ENCODE results near the gene KRT25. TPM values are rescaled to one million over a fixed set of nuclear protein-coding genes. Genes with fewer than 3 reads are reported as not detected.
A peak's percentile ranks its signal among the peaks of the same experiment; 100 is the strongest.

Gene KRT25
- not detected in 2 replicates for total RNA-seq
- total RNA-seq (2013): not detected
- polyA plus RNA-seq: not detected in 2 replicates
- not detected in 2 replicates for polyA minus RNA-seq

GRCh38 chr17:40755231-40755630 lies at the start of gene KRT25:
Gene KRT25, minus strand, starts transcription at chr17:40755331. Its CDS starts 60 bp downstream, at chr17:40755271.
- no peak within 1 kb of the TSS for H3K4me3 Mint-ChIP-seq
- Histone ChIP-seq H3K9ac (ENCODE audit: low read length) (no peak within 1 kb of the TSS), H3K36me3 (replicated peaks in 1 of 2; ENCODE audit: control extremely low read depth in 1 of 2, control insufficient read depth in 1 of 2, extremely low read depth in 1 of 2, insufficient read depth in 2 of 2, low read length in 1 of 2) (no peaks in the 10 kb centered on the region), H3K27ac (ENCODE audit: low read length in 2 of 2) (no peak within 1 kb of the TSS), H3K9me3 (ENCODE audit: control extremely low read depth in 1 of 3, control insufficient read depth in 2 of 3, insufficient read depth in 1 of 3, low read length in 2 of 3) (peaks cover 0 to 14% (median 10%) of the 10 kb centered on the region in 3 donors), H3K79me2 (ENCODE audit: control insufficient read depth, insufficient read depth, low read length) (no peaks in the 10 kb centered on the region), H3K4me3 (ENCODE audit: control extremely low read depth in 1 of 5, extremely low read depth in 1 of 5, insufficient read depth in 1 of 5, low read depth in 2 of 5, low read length in 4 of 5) (no peak within 1 kb of the TSS), H2AFZ (ENCODE audit: insufficient read depth, low read depth, low read length, poor library complexity, severe bottlenecking) (no peak within 1 kb of the TSS), H3K4me1 (ENCODE audit: control insufficient read depth in 2 of 2, insufficient read depth in 2 of 2, low read length in 2 of 2) (no peaks in the 10 kb centered on the region), H4K20me1 (ENCODE audit: control insufficient read depth, insufficient read depth, low read length, poor library complexity, severe bottlenecking) (no peaks in the 10 kb centered on the region), H3K27me3 (replicated peaks in 1 of 4; ENCODE audit: control extremely low read depth in 1 of 4, control insufficient read depth in 3 of 4, insufficient read depth in 4 of 4, low read length in 3 of 4) (peaks cover 0 to 9% (median 2%) of the 10 kb centered on the region in 4 experiments), H3K4me2 (replicated peaks; ENCODE audit: low read depth, low read length, poor library complexity, severe bottlenecking) (no peak within 1 kb of the TSS)
- ChIA-PET CTCF (no interaction called here), POLR2A (no interaction called here)
- DNase-seq (no peak), ATAC-seq (ENCODE audit: low read depth) (no peak)
- no peaks in the 10 kb centered on the region for H3K4me1 Mint-ChIP-seq
- WGBS (ENCODE audit: insufficient coverage): 82% methylated on average over 3 of the region's 4 CpGs
- H3K27me3 Mint-ChIP-seq: peaks cover 59% of the 10 kb centered on the region
- H3K27ac Mint-ChIP-seq: no peak within 1 kb of the TSS
- intact Hi-C loops (cut with micrococcal nuclease): no loop called here
- TF ChIP-seq EZH2 (IDR thresholded peaks at IDR 0.05; ENCODE audit: borderline replicate concordance, insufficient read depth, low read depth, low read length, poor library complexity, severe bottlenecking): no peak
- no peak for TF ChIP-seq CTCF (IDR thresholded peaks at IDR 0.05)
- peaks cover 11% of the 10 kb centered on the region for H3K9me3 Mint-ChIP-seq (ENCODE audit: insufficient read depth)

GRCh38 chr17:40803617-40804082 lies 48.5 kb upstream of the KRT25 start:
- Histone ChIP-seq H3K27me3 (replicated peaks in 1 of 4; ENCODE audit: control extremely low read depth in 1 of 4, control insufficient read depth in 3 of 4, insufficient read depth in 4 of 4, low read length in 3 of 4) (peaks cover 0 to 47% (median 28%) of the 10 kb centered on the region in 4 experiments), H2AFZ (ENCODE audit: insufficient read depth, low read depth, low read length, poor library complexity, severe bottlenecking) (no peak overlapping the region), H3K27ac (ENCODE audit: low read length in 2 of 2) (no peak overlapping the region), H3K9ac (ENCODE audit: low read length) (no peak overlapping the region), H4K20me1 (ENCODE audit: control insufficient read depth, insufficient read depth, low read length, poor library complexity, severe bottlenecking) (no peaks in the 10 kb centered on the region), H3K36me3 (replicated peaks in 1 of 2; ENCODE audit: control extremely low read depth in 1 of 2, control insufficient read depth in 1 of 2, extremely low read depth in 1 of 2, insufficient read depth in 2 of 2, low read length in 1 of 2) (no peaks in the 10 kb centered on the region), H3K9me3 (ENCODE audit: control extremely low read depth in 1 of 3, control insufficient read depth in 2 of 3, insufficient read depth in 1 of 3, low read length in 2 of 3) (no peaks in the 10 kb centered on the region), H3K79me2 (ENCODE audit: control insufficient read depth, insufficient read depth, low read length) (no peaks in the 10 kb centered on the region), H3K4me2 (replicated peaks; ENCODE audit: low read depth, low read length, poor library complexity, severe bottlenecking) (peak overlapping the region; percentile 1), H3K4me3 (ENCODE audit: control extremely low read depth in 1 of 5, extremely low read depth in 1 of 5, insufficient read depth in 1 of 5, low read depth in 2 of 5, low read length in 4 of 5) (no peak overlapping the region), H3K4me1 (ENCODE audit: control insufficient read depth in 2 of 2, insufficient read depth in 2 of 2, low read length in 2 of 2) (peaks cover 0 to 4% of the 10 kb centered on the region in 2 donors)
- Mint-ChIP-seq H3K27ac (no peak overlapping the region), H3K9me3 (ENCODE audit: insufficient read depth) (no peaks in the 10 kb centered on the region), H3K4me1 (peaks cover 3% of the 10 kb centered on the region), H3K27me3 (peaks cover 48% of the 10 kb centered on the region), H3K4me3 (no peak overlapping the region)
- CTCF ChIA-PET: interaction anchor here (0.9 to 4.4 kb wide), 7 partner anchors 12 to 862 kb away, joined by 3 to 22 read pairs (median 5); no protein-coding TSS in a partner anchor
- peak; percentile 79 for DNase-seq
- ATAC-seq (ENCODE audit: low read depth): peak; percentile 93
- TF ChIP-seq CTCF (IDR thresholded peaks at IDR 0.05): peak; percentile 94
- TF ChIP-seq EZH2 (IDR thresholded peaks at IDR 0.05; ENCODE audit: borderline replicate concordance, insufficient read depth, low read depth, low read length, poor library complexity, severe bottlenecking): no peak
- POLR2A ChIA-PET: no interaction called here
- intact Hi-C loops (cut with micrococcal nuclease): loop anchor here (1.0 to 10.0 kb wide), 3 partner anchors 521 to 859 kb away; no protein-coding TSS in a partner anchor
- 0% methylated on average over 2 of the region's 13 CpGs for WGBS (ENCODE audit: insufficient coverage)
